Osteoblast (primary cell): ENCODE measurements around the gene ZNF93. TPM values are rescaled to one million over a fixed set of nuclear protein-coding genes. Genes with fewer than 3 reads are reported as not detected.
"Not testable (repeated sequence)": the region's sequence is repeated elsewhere in the genome, so short reads cannot be mapped to it uniquely, and the experiment has no call there.

Experiments
- DNase-seq: peaks from one replicate; pipeline ENCODE4 v3.0.0; 2011; ENCODE audit warnings: low spot score, mixed read lengths; ENCODE audit not compliant: insufficient read length; ENCODE audit errors: missing footprints
- H2AFZ ChIP-seq: 2 replicates; pipeline ENCODE4 v1.6.0; 2011; ENCODE audit warnings: mild to moderate bottlenecking, low read length
- H3K27ac ChIP-seq: 2 replicates; pipeline ENCODE4 v1.5.1; 2011; ENCODE audit warnings: mild to moderate bottlenecking, low read depth, low read length, moderate library complexity
- H3K27me3 ChIP-seq: 2 replicates; pipeline ENCODE4 v1.6.0; 2012; ENCODE audit warnings: mild to moderate bottlenecking, control low read depth, inconsistent platforms, low read length, moderate library complexity; ENCODE audit not compliant: insufficient read depth
- H3K36me3 ChIP-seq: 2 replicates; pipeline ENCODE4 v1.5.1; 2011; ENCODE audit warnings: mild to moderate bottlenecking, low read length, control low read depth, moderate library complexity; ENCODE audit not compliant: insufficient read depth
- H3K4me1 ChIP-seq: 2 replicates; pipeline ENCODE4 v1.5.1; 2011; ENCODE audit warnings: mild to moderate bottlenecking, low read length, control low read depth, moderate library complexity; ENCODE audit not compliant: insufficient read depth
- H3K4me2 ChIP-seq: 2 replicates; pipeline ENCODE4 v1.6.0; 2011; ENCODE audit warnings: mild to moderate bottlenecking, low read length; ENCODE audit not compliant: insufficient read depth
- H3K4me3 ChIP-seq: fragments of 200-600 bp; sonication (generic); 3 replicates; pipeline ENCODE4 v1.5.1; 2012; ENCODE audit warnings: mild to moderate bottlenecking, low read length, inconsistent platforms; ENCODE audit not compliant: insufficient read depth
- H3K79me2 ChIP-seq: 2 replicates; pipeline ENCODE4 v1.6.0; 2012; ENCODE audit warnings: mild to moderate bottlenecking, low read length, control low read depth, inconsistent platforms; ENCODE audit not compliant: insufficient read depth
- H3K9me3 ChIP-seq: 2 replicates; pipeline ENCODE4 v1.5.1; 2011; ENCODE audit warnings: low read depth, low read length, control low read depth
- H4K20me1 ChIP-seq: 2 replicates; pipeline ENCODE4 v1.6.0; 2012; ENCODE audit warnings: mild to moderate bottlenecking, low read length, control low read depth; ENCODE audit not compliant: insufficient read depth
- CTCF ChIP-seq: IDR thresholded peaks from 2 replicates; pipeline ENCODE4 v1.5.1; 2011; ENCODE audit warnings: mild to moderate bottlenecking, low read depth, low read length, moderate library complexity; ENCODE audit errors: extremely low read depth
- total RNA-seq: library from RNA; depleted of rRNA; stranded (reverse); fragments of >200 nt; gene quantifications from 2 replicates; pipeline ENCODE4 v1.2.3, GENCODE V29; 2012

ZNF93 gene
- total RNA-seq, 1 donor: 5.1 TPM

GRCh38 chr19:19873381-19873780, 27.4 kb upstream of the ZNF93 start:
- no peak overlapping the region for H3K27ac ChIP-seq
- H3K4me1 ChIP-seq: no peaks in the 10 kb centered on the region
- no peak for DNase-seq
- peaks cover 26% of the 10 kb centered on the region for H3K79me2 ChIP-seq
- H3K36me3 ChIP-seq: no peaks in the 10 kb centered on the region
- TF ChIP-seq CTCF: no peak
- H3K9me3 ChIP-seq: peaks cover 2% of the 10 kb centered on the region
- H4K20me1 ChIP-seq: no peaks in the 10 kb centered on the region
- H2AFZ ChIP-seq: no peak overlapping the region
- H3K4me2 ChIP-seq: no peak overlapping the region
- no peak overlapping the region for H3K4me3 ChIP-seq
- H3K27me3 ChIP-seq: no peaks in the 10 kb centered on the region

- Histone ChIP-seq H3K9me3 (no peaks in the 10 kb centered on the region), H2AFZ (no peak overlapping the region), H3K27ac (no peak overlapping the region), H3K36me3 (peaks cover 14% of the 10 kb centered on the region), H3K4me1 (no peaks in the 10 kb centered on the region), H3K79me2 (no peaks in the 10 kb centered on the region), H3K4me2 (no peak overlapping the region), H3K4me3 (no peak overlapping the region), H4K20me1 (no peaks in the 10 kb centered on the region), H3K27me3 (no peaks in the 10 kb centered on the region)
- TF ChIP-seq CTCF: no peak
- DNase-seq: no peak
These were observed 23.0 kb upstream of the ZNF93 start for GRCh38 chr19:19877724-19878123.

- Histone ChIP-seq H3K4me3 (no peak overlapping the region), H3K79me2 (no peaks in the 10 kb centered on the region), H3K27ac (no peak overlapping the region), H2AFZ (no peak overlapping the region), H3K9me3 (no peaks in the 10 kb centered on the region), H4K20me1 (no peaks in the 10 kb centered on the region), H3K27me3 (no peaks in the 10 kb centered on the region), H3K4me1 (no peaks in the 10 kb centered on the region), H3K4me2 (no peak overlapping the region), H3K36me3 (peaks cover 22% of the 10 kb centered on the region)
- TF ChIP-seq CTCF: no peak
- no peak for DNase-seq
These were observed 16.2 kb upstream of the ZNF93 start for GRCh38 chr19:19884583-19884982.

GRCh38 chr19:19892055-19892941, 8.4 kb upstream of the ZNF93 start:
- not testable (repeated sequence) for H3K79me2 ChIP-seq, H3K4me2 ChIP-seq, H3K27ac ChIP-seq, H4K20me1 ChIP-seq, H3K4me3 ChIP-seq, H3K4me1 ChIP-seq, H2AFZ ChIP-seq, H3K27me3 ChIP-seq, DNase-seq
- H3K36me3 ChIP-seq: peaks cover 14% of the 10 kb centered on the region
- H3K9me3 ChIP-seq: peaks cover 28% of the 10 kb centered on the region
